Measurements from ENCODE around the gene SIK3. TPM values are rescaled to one million over a fixed set of nuclear protein-coding genes. Genes with fewer than 3 reads are reported as not detected.

Gene SIK3
- total and polyA plus RNA-seq, 3 experiments from 2014 or later = 33.9 to 48.7 (median 42.8) TPM

GRCh38 chr11:116840746-116841296 lies 257.4 kb downstream of the SIK3 start:
- Mint-ChIP-seq H3K4me1 (peaks cover 0 to 18% (median 5%) of the 10 kb centered on the region in 3 donors), H3K27ac (peak overlapping the region in 3 of 8 donors; percentile 29 to 84 (median 33)), H3K27me3 (no peaks in the 10 kb centered on the region), H3K36me3 (peaks cover 6 to 27% (median 19%) of the 10 kb centered on the region in 3 donors), H3K9me3 (no peaks in the 10 kb centered on the region), H3K4me3 (peak overlapping the region in 1 of 7 donors; percentile 46)
- DNase-seq = no peak
- CTCF ChIA-PET = interaction anchor here (1.4 to 3.4 kb wide), 2 partner anchors 12 to 264 kb away, joined by 3 to 19 read pairs; no protein-coding TSS in a partner anchor
- no peak overlapping the region for H3K27ac ChIP-seq (ENCODE audit: low read depth, low read length)
- H3K4me1 ChIP-seq (ENCODE audit: insufficient read depth, low read length) = no peaks in the 10 kb centered on the region
- H3K36me3 ChIP-seq (ENCODE audit: insufficient read depth, low read length) = peaks cover under 1% of the 10 kb centered on the region
- no peak overlapping the region for H3K4me3 ChIP-seq (ENCODE audit: low read length)
- no peaks in the 10 kb centered on the region for H3K9me3 ChIP-seq (ENCODE audit: low read length)
- POLR2A ChIA-PET = no interaction called here
- no peaks in the 10 kb centered on the region for H3K27me3 ChIP-seq (ENCODE audit: insufficient read depth, low read length, poor library complexity, severe bottlenecking)

- Mint-ChIP-seq H3K27me3 (no peaks in the 10 kb centered on the region), H3K27ac (peak overlapping the region in 1 of 8 donors; percentile 84), H3K36me3 (peaks cover 4 to 21% (median 14%) of the 10 kb centered on the region in 3 donors), H3K4me1 (peaks cover 0 to 22% (median 6%) of the 10 kb centered on the region in 3 donors), H3K4me3 (no peak overlapping the region), H3K9me3 (no peaks in the 10 kb centered on the region)
- ChIA-PET CTCF (interaction anchor here (1.0 to 3.4 kb wide), 4 partner anchors 13 to 266 kb away, joined by 3 to 19 read pairs (median 4); no protein-coding TSS in a partner anchor), POLR2A (interaction anchor here (0.5 kb wide), 1 partner anchor 42 kb away, joined by 3 read pairs; no protein-coding TSS in a partner anchor)
- H3K27ac ChIP-seq (ENCODE audit: low read depth, low read length) = no peak overlapping the region
- no peaks in the 10 kb centered on the region for H3K27me3 ChIP-seq (ENCODE audit: insufficient read depth, low read length, poor library complexity, severe bottlenecking)
- no peaks in the 10 kb centered on the region for H3K9me3 ChIP-seq (ENCODE audit: low read length)
- no peak overlapping the region for H3K4me3 ChIP-seq (ENCODE audit: low read length)
- peaks cover 4% of the 10 kb centered on the region for H3K4me1 ChIP-seq (ENCODE audit: insufficient read depth, low read length)
- DNase-seq = no peak
- no peaks in the 10 kb centered on the region for H3K36me3 ChIP-seq (ENCODE audit: insufficient read depth, low read length)
Observed at GRCh38 chr11:116840224-116840745, 257.9 kb downstream of the SIK3 start.

GRCh38 chr11:116838321-116839084 lies 259.7 kb downstream of the SIK3 start:
- no peak overlapping the region for H3K27ac ChIP-seq (ENCODE audit: low read depth, low read length)
- CTCF ChIA-PET = interaction anchor here (1.3 to 3.4 kb wide), 3 partner anchors 14 to 268 kb away, joined by 5 to 19 read pairs (median 19); no protein-coding TSS in a partner anchor
- no peak overlapping the region for H3K4me3 ChIP-seq (ENCODE audit: low read length)
- H3K36me3 ChIP-seq (ENCODE audit: insufficient read depth, low read length) = no peaks in the 10 kb centered on the region
- DNase-seq = no peak
- no peaks in the 10 kb centered on the region for H3K9me3 Mint-ChIP-seq
- H3K27me3 ChIP-seq (ENCODE audit: insufficient read depth, low read length, poor library complexity, severe bottlenecking) = no peaks in the 10 kb centered on the region
- POLR2A ChIA-PET = no interaction called here
- peaks cover 7% of the 10 kb centered on the region for H3K4me1 ChIP-seq (ENCODE audit: insufficient read depth, low read length)
- H3K27ac Mint-ChIP-seq = peak overlapping the region in 2 of 8 donors; percentile 30 to 73
- H3K4me3 Mint-ChIP-seq = peak overlapping the region in 1 of 7 donors; percentile 26
- peaks cover 0 to 7% (median 5%) of the 10 kb centered on the region in 3 donors for H3K36me3 Mint-ChIP-seq
- H3K4me1 Mint-ChIP-seq = peaks cover 5 to 29% (median 9%) of the 10 kb centered on the region in 3 donors
- no peaks in the 10 kb centered on the region for H3K27me3 Mint-ChIP-seq
- no peaks in the 10 kb centered on the region for H3K9me3 ChIP-seq (ENCODE audit: low read length)

GRCh38 chr11:116837231-116838091 lies 260.8 kb downstream of the SIK3 start, which contains the start of gene APOA1:
Gene APOA1, minus strand, starts transcription at chr11:116837622. Its CDS starts 235 bp downstream, at chr11:116837387.
- H3K27ac Mint-ChIP-seq = no peak within 1 kb of the TSS
- Histone ChIP-seq H3K4me1 (ENCODE audit: insufficient read depth, low read length) (peaks cover 7% of the 10 kb centered on the region), H3K36me3 (ENCODE audit: insufficient read depth, low read length) (no peaks in the 10 kb centered on the region), H3K27ac (ENCODE audit: low read depth, low read length) (no peak within 1 kb of the TSS), H3K27me3 (ENCODE audit: insufficient read depth, low read length, poor library complexity, severe bottlenecking) (no peaks in the 10 kb centered on the region), H3K9me3 (ENCODE audit: low read length) (no peaks in the 10 kb centered on the region), H3K4me3 (ENCODE audit: low read length) (no peak within 1 kb of the TSS)
- peak within 1 kb of the TSS in 2 of 7 donors; percentile 26 to 86 for H3K4me3 Mint-ChIP-seq
- H3K9me3 Mint-ChIP-seq = no peaks in the 10 kb centered on the region
- ChIA-PET CTCF (interaction anchor here (1.1 to 8.4 kb wide), 12 partner anchors 9 to 268 kb away, joined by 3 to 101 read pairs (median 13); partner anchors contain the start of genes APOA4, APOA5 and ZPR1), POLR2A (no interaction called here)
- H3K36me3 Mint-ChIP-seq = no peaks in the 10 kb centered on the region
- DNase-seq = no peak
- no peaks in the 10 kb centered on the region for H3K27me3 Mint-ChIP-seq
- peaks cover 5 to 29% (median 9%) of the 10 kb centered on the region in 3 donors for H3K4me1 Mint-ChIP-seq

- Mint-ChIP-seq H3K36me3 (no peaks in the 10 kb centered on the region), H3K4me1 (peaks cover 5 to 29% (median 9%) of the 10 kb centered on the region in 3 donors), H3K27ac (no peak overlapping the region), H3K4me3 (peak overlapping the region in 1 of 7 donors; percentile 86), H3K27me3 (no peaks in the 10 kb centered on the region), H3K9me3 (no peaks in the 10 kb centered on the region)
- POLR2A ChIA-PET = interaction anchor here (1.0 to 1.8 kb wide), 4 partner anchors 16 to 260 kb away, joined by 4 to 28 read pairs (median 8); partner anchors contain the start of gene APOA5
- no peak overlapping the region for H3K4me3 ChIP-seq (ENCODE audit: low read length)
- no peaks in the 10 kb centered on the region for H3K36me3 ChIP-seq (ENCODE audit: insufficient read depth, low read length)
- CTCF ChIA-PET = interaction anchor here (0.9 to 8.4 kb wide), 40 partner anchors 9 to 395 kb away, joined by 3 to 101 read pairs (median 7); partner anchors contain the start of genes APOA4, APOA5, SIK3 and ZPR1
- peaks cover 7% of the 10 kb centered on the region for H3K4me1 ChIP-seq (ENCODE audit: insufficient read depth, low read length)
- H3K27me3 ChIP-seq (ENCODE audit: insufficient read depth, low read length, poor library complexity, severe bottlenecking) = no peaks in the 10 kb centered on the region
- no peak overlapping the region for H3K27ac ChIP-seq (ENCODE audit: low read depth, low read length)
- no peaks in the 10 kb centered on the region for H3K9me3 ChIP-seq (ENCODE audit: low read length)
- no peak for DNase-seq
Observed at GRCh38 chr11:116836632-116836991, 261.6 kb downstream of the SIK3 start.

GRCh38 chr11:116835791-116836631 lies 262.2 kb downstream of the SIK3 start:
- Mint-ChIP-seq H3K27me3 (peaks cover 0 to 1% of the 10 kb centered on the region in 2 donors), H3K4me1 (peaks cover 5 to 28% (median 9%) of the 10 kb centered on the region in 3 donors), H3K9me3 (no peaks in the 10 kb centered on the region), H3K36me3 (no peaks in the 10 kb centered on the region), H3K4me3 (peak overlapping the region; percentile 79 to 93 (median 82)), H3K27ac (peak overlapping the region; percentile 29 to 81 (median 61))
- H3K4me1 ChIP-seq (ENCODE audit: insufficient read depth, low read length) = peaks cover 7% of the 10 kb centered on the region
- H3K27ac ChIP-seq (ENCODE audit: low read depth, low read length) = peak overlapping the region; percentile 31
- CTCF ChIA-PET = interaction anchor here (0.6 to 8.4 kb wide), 54 partner anchors 8 to 395 kb away, joined by 3 to 101 read pairs (median 4); partner anchors contain the start of genes APOA4, APOA5, BUD13 and PAFAH1B2
- POLR2A ChIA-PET = interaction anchor here (0.8 to 1.8 kb wide), 9 partner anchors 11 to 263 kb away, joined by 3 to 28 read pairs (median 7); partner anchors contain the start of genes APOA5, BUD13, SIK3 and ZPR1
- peak; percentile 64 to 89 (median 79) for DNase-seq
- H3K4me3 ChIP-seq (ENCODE audit: low read length) = peak overlapping the region; percentile 78
- H3K36me3 ChIP-seq (ENCODE audit: insufficient read depth, low read length) = no peaks in the 10 kb centered on the region
- H3K9me3 ChIP-seq (ENCODE audit: low read length) = no peaks in the 10 kb centered on the region
- no peaks in the 10 kb centered on the region for H3K27me3 ChIP-seq (ENCODE audit: insufficient read depth, low read length, poor library complexity, severe bottlenecking)

All from CD8-positive, alpha-beta memory T cell (primary cell).